Activated CD8-positive, alpha-beta memory T cell treated with anti-CD3 and anti-CD28 coated beads for 48 hours (primary cell): ENCODE measurements around the gene NOS1.
"Not testable (repeated sequence)": the region's sequence is repeated elsewhere in the genome, so short reads cannot be mapped to it uniquely, and the experiment has no call there.

Experiments used
- DNase-seq, 3 experiments: peaks; one replicate each; pipeline ENCODE4 v3.0.0-alpha.2; 2020; ENCODE audit warnings: low read depth in 2 of 3, low spot score in 2 of 3

Gene NOS1

DNA sequence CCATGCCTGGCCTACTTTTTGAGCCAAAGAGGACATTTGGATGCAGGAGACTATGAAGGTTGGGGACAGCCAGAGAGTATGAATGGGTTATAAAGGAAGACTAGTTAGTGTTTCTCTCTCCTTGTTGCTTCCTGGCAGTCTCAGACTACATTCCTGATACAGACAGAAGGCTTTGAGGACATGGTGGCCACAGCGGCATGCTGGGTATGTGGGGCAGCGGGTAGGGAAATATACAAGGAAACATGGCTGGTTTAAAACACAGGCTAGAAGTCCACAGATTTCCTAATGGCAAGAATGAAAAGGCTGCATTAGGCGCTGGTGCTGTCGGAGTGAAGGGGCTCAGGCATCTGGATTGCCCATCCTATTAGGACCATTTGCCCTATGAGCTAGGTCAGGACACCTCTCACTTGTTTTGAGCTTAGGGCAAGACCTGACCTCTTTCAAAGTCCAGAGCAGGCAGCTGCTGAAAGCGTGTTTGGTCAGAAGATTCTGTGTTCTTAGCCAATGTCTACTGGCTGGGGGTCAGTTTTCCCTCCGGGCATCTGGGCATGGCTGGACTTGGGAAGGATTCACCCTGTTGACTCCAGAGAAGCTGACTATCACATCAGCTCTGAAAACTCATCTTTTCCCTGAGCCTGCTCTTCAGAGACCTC is 151.0 kb downstream of the NOS1 start:
- no peak for DNase-seq

GRCh38 chr12:117209626-117210025 is 151.8 kb downstream of the NOS1 start:
- no peak for DNase-seq

DNA sequence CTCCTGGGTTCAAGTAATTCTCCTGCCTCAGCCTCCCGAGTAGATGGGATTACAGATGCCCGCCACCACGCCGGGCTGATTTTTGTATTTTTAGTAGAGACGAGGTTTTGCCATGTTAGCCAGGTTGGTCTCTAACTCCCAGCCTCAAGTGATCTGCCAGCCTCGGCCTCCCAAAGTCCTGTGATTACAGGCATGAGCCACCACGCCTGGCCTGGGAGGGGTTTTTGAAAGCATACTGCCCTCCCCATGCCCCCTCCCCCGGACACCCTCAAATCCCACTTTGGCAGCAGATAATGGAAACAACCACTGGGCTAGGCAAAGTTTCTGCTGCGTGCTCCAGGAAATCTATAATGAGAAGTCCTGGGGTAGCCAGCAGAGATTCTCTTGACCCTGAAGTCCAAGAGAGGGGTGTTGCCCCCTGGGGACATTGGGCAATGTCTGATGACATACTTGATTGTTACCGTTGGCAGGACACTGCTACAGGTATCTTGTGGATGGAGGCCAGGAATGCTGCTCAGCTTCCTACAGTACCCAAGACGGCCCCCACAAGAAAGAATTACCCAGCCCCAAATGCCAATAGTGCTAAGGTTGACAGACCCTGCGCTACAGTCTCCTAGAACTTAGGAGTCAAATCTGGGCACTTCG is 152.5 kb downstream of the NOS1 start:
- no peak for DNase-seq

- DNase-seq: no peak
These were observed 153.2 kb downstream of the NOS1 start for GRCh38 chr12:117208206-117208605.

DNA sequence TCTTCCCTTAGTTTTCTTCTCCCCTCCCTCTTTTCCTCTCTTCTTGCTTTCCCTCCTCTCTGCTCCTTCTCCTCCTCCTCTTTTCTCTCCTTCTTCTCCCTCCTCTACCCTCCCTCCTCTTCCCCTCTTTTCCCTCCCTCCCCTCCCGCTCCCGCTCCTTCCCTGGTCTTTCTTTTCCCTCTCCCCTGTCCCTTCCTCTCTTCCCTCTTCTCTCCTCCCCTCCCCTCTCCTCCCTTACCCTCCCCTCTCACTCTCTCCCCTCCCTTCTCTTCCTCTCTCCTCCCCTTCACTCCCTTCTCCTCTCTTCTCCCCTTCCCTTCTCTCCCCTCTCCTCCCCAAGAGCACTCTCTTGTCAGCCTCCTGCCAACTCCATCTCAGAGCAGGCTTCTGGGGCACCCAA is 153.8 kb downstream of the NOS1 start:
- DNase-seq: no peak

- no peak for DNase-seq
These were observed 158.9 kb downstream of the NOS1 start for GRCh38 chr12:117202556-117202955.

DNA sequence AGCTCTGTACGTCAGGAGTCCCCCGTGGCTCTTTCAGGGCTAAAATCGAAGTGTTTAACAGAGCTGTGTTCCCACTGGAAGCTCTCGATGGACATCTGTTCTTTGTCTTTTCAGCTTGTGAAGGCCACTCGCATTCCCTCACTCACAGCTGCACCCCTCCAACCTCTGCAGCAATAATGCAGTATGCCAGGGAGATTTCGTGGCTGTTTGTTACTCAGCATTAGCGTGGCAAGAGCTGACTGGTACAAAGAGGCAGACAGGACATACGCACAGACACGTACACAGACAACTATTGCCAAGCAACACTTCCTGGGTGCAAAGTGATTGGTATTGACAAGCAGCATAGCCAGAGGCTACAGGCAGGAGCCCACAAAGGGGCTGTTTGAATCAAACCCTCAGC is 159.4 kb downstream of the NOS1 start:
- DNase-seq: no peak

- DNase-seq: not testable (repeated sequence)
These were observed 161.3 kb downstream of the NOS1 start for GRCh38 chr12:117199956-117200744.

DNA sequence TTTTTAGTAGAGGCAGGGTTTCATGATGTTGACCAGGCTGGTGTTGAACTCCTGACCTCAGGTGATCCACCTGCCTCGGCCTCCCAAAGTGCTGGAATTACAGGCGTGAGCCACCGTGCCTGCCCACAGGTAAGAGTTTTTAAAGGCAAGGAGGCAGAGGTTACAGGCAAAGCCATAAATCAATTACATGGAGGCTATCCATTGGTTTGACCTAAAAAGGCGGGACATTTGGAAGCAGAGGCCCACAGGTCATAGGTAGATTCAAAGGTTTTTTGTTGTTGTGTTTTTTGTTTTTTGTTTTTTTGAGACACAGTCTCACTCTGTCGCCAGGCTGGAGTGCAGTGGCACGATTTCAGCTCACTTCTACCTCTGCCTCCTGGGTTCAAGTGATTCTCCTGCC is 165.1 kb downstream of the NOS1 start:
- not testable (repeated sequence) for DNase-seq

DNA sequence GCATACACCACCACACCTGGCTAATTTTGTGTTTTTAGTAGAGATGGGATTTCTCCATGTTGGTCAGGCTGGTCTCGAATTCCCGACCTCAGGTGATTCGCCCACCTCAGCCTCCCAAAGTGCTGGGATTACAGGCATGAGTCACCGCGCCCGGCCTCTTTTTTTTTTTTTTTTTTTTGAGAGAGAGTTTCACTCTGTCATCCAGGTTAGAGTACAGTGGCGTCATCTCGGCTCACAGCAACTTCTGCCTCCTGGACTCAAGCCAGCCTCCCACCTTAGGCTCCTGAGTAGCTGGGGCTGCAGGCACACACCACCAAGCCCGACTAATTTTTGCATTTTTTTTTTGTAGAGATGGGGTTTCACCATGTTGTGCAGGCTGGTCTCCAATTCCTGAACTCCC is 166.4 kb downstream of the NOS1 start:
- DNase-seq: not testable (repeated sequence)

DNA sequence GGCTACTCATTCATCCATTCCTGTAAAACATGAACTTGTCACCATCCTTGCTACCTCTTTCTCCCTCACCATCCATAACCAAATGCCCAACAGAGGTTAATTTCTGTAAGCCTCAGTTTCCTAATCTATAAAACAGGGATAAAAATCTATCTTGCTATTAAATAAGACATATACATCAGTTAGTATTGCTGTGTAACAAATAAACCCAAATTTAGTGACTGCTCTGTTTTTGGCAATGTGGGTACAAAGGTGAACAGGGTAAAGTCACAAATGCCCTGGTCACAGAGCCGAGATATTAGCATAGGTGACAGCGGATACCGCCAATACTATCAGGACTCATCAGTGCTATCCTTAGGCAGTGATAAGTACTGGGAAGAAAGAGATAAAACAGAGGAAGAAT is 167.5 kb downstream of the NOS1 start:
- no peak for DNase-seq

GRCh38 chr12:117192581-117192980 is 168.8 kb downstream of the NOS1 start:
- DNase-seq: not testable (repeated sequence)

DNA sequence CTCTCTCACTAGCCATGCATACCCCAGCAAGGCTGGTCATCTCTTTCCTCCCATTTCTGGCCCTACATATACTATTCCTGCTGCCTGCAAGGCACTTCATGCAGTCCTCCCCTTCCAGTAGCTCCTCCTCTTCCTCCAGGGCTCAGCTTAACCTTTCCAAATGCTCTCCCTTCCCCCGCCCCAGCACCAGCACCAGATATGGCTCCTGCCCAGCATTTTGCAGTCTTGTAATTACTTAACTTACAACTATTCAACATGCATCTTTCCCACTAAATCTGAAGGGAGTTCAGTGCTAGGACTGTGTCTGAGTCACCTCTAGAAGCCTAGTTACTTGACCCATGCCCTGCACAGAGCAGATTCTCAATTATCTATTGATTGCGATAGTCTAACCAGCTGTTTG is 169.4 kb downstream of the NOS1 start:
- no peak for DNase-seq

- peak; percentile 79 to 93 (median 84) for DNase-seq
These were observed 171.1 kb downstream of the NOS1 start, which contains the start of gene FBXO21 for GRCh38 chr12:117190210-117190781. Gene FBXO21, minus strand, starts transcription at chr12:117190470. Its CDS starts 14 bp downstream, at chr12:117190456.

GRCh38 chr12:117189725-117190209 is 171.7 kb downstream of the NOS1 start:
- peak in 1 of 3 experiments; percentile 13 for DNase-seq

DNA sequence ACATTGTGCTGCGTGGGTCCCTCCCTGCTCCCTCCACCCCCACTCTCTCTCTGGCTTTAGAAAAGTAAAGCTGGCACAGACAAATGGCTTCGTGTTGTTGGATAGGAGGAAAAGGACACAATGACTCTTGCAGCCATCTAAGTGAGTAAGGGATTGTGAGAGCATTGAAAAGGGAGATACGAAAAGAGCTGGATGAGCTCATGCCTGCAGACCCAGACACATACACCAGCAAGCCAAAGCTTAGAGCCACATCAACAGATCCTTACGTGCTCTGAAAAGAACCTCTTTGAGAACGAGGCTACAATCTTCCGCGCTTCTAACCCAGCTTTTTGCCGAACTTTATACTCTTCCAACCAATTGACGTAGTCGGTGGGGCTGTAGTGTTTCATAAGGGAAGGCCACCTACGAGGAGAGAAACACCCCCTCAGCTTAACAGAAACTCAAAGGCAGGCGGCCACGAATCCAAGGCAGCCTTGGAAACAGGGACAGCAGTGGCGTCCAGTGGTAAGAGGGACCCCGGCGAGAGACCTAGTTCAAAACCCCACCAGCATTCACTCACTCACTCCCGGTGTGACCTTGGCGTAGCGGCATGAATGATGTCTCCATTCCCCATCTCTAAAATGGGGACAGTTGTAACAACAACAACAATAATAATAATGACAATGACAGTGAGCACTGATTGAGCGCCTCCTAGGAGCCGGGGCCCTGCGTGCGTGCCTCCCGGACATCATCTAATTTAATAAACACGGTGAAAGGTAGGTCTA is 172.3 kb downstream of the NOS1 start:
- DNase-seq: no peak

- no peak for DNase-seq
These were observed 173.2 kb downstream of the NOS1 start for GRCh38 chr12:117188121-117188665.

DNA sequence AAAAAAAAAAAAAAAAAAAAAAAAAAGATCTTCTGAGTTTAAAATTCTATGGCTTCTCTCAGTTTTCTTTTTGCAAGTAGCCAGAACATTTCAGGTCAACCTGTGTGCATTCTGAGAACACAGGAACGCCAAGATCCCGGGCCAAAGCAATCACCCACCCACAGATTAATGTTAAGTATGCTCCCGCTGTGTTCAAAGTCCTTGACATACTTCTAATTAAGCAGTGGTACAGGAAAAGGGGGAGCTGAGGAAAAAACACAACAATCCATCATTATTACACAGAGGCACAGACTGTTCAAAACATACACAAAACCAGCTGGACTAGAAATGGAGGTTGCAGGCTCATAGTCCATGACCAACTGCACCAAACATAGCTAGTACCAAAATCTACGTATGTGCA is 174.0 kb downstream of the NOS1 start:
- DNase-seq: no peak

DNA sequence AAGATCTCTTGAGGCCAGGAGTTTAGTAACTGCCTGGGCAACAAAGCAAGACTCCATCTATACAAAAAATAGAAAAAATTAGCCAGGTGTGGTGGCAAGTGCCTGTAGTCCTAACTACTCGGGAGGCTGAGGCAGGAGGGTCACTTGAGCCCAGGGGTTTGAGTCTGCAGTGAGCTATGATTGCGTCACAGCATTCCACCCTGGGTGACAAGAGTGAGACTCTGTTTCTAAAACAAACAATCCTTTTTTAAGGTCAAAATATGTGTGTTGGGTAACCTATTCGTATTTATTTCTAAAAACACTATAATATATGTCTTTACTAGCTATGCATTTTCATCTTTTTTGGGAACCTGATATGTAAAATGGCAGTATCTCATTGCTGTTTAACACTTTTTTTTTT is 178.6 kb downstream of the NOS1 start:
- DNase-seq: no peak

GRCh38 chr12:117181468-117181843 is 180.0 kb downstream of the NOS1 start:
- DNase-seq: not testable (repeated sequence)
